NB4 (cell line): ENCODE results near the gene DRG2.

Source experiments
- DNase-seq: peaks from one replicate; pipeline ENCODE4 v3.0.0; 2010; ENCODE audit warnings: low read depth
- H3K4me3 ChIP-seq: one replicate; pipeline ENCODE4 v1.5.1; 2011; ENCODE audit warnings: mild to moderate bottlenecking, low read depth, low read length, moderate library complexity
- CTCF ChIP-seq: IDR thresholded peaks from one replicate; pipeline ENCODE4 v1.5.1; 2012; ENCODE audit warnings: low read depth, low read length
- MAX ChIP-seq: IDR thresholded peaks from 2 replicates; pipeline ENCODE4 v1.6.1; 2011; ENCODE audit warnings: low read depth, low read length
- MYC ChIP-seq: IDR thresholded peaks from 2 replicates; pipeline ENCODE4 v1.6.1; 2011; ENCODE audit warnings: low read depth, low read length
- POLR2A ChIP-seq: IDR thresholded peaks from 2 replicates; pipeline ENCODE4 v1.6.1; 2011; ENCODE audit warnings: mild to moderate bottlenecking; ENCODE audit not compliant: insufficient read length; ENCODE audit errors: extremely low read depth

Gene DRG2

GRCh38 chr17:18084256-18084655 lies 3.5 kb upstream of the DRG2 start:
- DNase-seq: no peak
- no peak for TF ChIP-seq POLR2A
- TF ChIP-seq CTCF: no peak
- TF ChIP-seq MAX: no peak
- TF ChIP-seq MYC: no peak

GRCh38 chr17:18089613-18090012 lies 1.9 kb downstream of the DRG2 start:
- H3K4me3 ChIP-seq: peak overlapping the region; percentile 13
- DNase-seq: no peak
- TF ChIP-seq MAX (no peak), MYC (no peak), CTCF (no peak), POLR2A (no peak)

More at GRCh38 chr17:18084256-18084655, 3.5 kb upstream of the DRG2 start:
- H3K4me3 ChIP-seq: no peak overlapping the region

GRCh38 chr17:18093616-18094408 lies 6.1 kb downstream of the DRG2 start:
- DNase-seq: peak; percentile 67
- TF ChIP-seq CTCF (peak; percentile 66), POLR2A (no peak), MAX (no peak), MYC (no peak)
- no peak overlapping the region for H3K4me3 ChIP-seq

GRCh38 chr17:18094409-18094807 lies 6.7 kb downstream of the DRG2 start:
- TF ChIP-seq MYC: no peak
- H3K4me3 ChIP-seq: no peak overlapping the region
- DNase-seq: no peak

- no peak overlapping the region for H3K4me3 ChIP-seq
- DNase-seq: no peak
- TF ChIP-seq MAX: no peak
- TF ChIP-seq CTCF: no peak
- no peak for TF ChIP-seq MYC
- no peak for TF ChIP-seq POLR2A
Measured at GRCh38 chr17:18099516-18099915, 11.8 kb downstream of the DRG2 start.

- DNase-seq: no peak
- TF ChIP-seq POLR2A (no peak), CTCF (no peak)
- no peak overlapping the region for H3K4me3 ChIP-seq
Measured at GRCh38 chr17:18100616-18101015, 12.9 kb downstream of the DRG2 start.
